ENCODE results near the gene HAVCR1.
"Not testable (repeated sequence)": the region's sequence is repeated elsewhere in the genome, so short reads cannot be mapped to it uniquely, and the experiment has no call there.

The HAVCR1 gene

GRCh38 chr5:157059093-157059539, at the start of gene HAVCR1:
TSS of gene HAVCR1 (minus strand) at chr5:157059116. CDS start at chr5:157057943, 1,173 bp downstream.
- DNase-seq = no peak

GRCh38 chr5:157107508-157107907, 48.6 kb upstream of the HAVCR1 start:
- no peak for DNase-seq

DNA sequence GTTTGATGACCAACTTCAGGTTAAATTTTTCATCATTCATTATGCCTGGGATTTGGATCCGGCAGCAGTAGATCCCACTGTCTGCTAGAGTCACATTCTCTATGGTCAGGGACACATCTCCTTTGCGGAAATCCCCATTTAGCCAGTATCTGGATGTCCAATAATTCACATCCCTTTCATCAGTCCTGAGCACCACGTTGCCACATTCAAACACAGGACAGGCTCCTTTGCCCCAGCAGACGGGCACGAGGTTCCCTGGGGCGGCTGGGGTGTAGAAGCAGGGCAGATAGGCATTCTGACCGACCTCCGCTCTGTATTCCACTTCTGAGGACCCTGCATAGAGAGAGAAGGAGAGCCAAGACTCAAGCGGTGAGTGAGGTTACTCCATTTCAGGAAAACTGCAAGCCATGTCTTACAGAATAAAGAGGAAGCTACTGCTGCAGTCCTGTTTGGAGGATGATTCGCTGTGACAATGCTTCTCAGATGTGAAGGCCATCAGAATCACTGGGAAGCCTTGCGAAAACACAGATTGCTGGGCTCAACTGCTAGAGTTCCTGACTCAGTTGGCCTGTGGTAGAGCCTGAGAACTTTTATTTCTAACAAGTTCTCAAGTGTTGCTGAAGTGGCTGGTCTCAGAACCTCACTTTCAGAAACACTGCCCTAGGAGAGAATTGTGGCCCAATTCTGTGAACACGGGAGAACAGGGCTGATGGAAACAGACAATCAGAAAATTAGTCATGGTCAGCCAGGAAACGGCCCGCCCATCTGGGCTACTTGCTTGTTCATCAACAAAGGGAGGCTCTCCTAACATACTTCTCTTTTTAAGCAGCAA, 47.9 kb upstream of the HAVCR1 start:
- no peak for DNase-seq

DNA sequence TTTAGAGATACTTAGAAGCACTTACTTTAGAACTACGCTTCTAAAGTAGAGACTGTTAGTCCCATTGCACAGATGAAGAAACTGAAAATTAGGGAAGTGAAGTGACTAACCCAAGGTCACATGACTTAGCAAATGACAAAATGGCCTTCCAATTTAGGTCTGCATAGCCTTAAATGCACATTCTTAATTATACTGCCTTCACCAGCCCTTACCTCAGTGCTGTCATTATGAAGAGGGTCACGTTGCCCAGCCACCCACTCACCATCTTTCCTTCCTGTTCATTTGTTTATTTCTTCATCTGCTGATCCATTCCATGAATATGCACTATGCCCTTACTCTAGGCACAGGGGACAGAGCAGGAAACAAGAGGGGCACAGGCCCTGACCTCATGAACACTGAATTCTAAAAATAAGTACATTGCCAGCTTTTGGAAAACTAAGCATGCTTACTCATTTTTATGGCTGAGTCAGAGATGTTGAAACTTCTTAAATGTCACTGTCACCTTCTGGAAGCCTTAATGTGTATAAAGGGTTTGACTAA, 41.3 kb upstream of the HAVCR1 start:
- DNase-seq = no peak

DNA sequence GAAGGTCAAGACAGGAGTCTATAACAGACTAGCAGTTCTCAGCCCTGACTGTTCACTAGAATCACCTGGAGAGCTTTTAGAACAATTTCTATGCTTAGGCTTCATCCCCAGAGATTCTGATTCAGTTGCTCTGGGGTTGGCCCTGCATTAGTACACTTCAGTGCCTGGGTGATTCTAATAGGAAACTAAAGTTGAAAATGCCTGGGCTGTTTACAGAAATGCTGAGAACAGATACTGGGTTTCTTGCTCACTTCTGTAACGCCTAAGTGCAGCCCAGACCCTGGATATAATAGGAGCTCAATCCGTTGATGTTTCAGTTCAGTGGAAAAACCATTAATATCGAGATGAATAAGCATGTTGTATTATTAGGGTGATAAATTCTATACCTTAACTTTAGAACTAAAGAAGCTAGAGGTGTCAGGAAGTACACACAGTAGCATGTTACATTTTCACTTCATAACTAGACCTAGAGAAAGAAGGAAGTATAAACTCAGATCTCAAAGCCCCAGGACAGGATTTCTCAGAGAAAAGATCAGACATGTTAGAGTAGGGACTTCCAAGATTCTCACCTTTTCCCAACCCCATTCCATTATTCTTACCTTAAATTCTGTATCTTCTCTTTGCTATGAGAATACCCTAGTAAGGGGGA, 29.6 kb upstream of the HAVCR1 start:
- no peak for DNase-seq

DNA sequence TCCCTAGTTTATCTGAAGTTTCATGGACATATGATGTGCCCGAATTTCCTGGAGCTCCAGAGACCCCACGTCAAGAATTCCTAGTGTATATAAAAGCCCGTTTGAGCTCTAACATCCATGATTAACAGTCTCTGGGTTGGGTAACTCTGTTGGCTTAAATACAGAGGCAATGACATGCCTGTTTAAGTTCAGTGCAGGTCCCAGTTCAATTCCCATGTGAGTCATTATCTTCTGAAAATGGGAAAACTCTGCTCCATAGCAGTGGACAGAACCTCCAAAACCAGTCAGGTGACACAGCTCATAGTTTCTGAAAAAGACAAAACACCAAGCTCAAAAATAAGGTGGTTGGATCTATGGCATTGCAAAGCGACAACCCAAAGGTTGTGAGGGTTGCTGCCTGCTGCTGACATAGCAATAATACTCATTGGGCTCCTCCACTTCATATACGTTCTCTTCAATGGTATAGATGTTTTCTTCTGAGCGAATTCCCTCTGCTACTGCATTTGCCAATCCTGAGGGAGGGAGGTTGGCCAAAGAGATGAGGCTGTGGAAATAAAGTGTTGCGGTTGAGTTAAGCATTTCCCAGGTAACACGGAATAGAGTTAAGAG, 27.9 kb upstream of the HAVCR1 start:
- no peak for DNase-seq

DNA sequence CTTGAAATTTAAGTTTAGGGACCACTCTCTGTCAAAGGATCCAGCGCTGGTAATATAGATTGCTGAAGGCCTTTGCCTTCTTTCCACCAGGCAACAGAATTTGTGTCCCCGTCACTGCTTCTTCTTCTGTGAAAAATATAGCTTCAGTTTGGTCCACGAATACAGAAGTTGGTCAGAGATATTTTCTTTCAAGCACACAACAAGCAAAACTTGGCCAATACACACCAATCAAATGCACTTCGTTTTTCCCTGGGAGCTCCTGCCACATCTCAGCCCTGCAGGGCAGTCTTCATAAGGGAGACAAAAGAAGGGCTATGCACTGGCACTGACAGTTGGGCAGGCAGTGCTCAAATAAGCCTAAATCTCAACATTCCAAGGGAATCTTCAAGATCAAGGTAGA, 27.0 kb upstream of the HAVCR1 start:
- DNase-seq = no peak

GRCh38 chr5:157080286-157080685, 21.4 kb upstream of the HAVCR1 start:
- DNase-seq = no peak

GRCh38 chr5:157076558-157076957, 17.6 kb upstream of the HAVCR1 start:
- DNase-seq = no peak

DNA sequence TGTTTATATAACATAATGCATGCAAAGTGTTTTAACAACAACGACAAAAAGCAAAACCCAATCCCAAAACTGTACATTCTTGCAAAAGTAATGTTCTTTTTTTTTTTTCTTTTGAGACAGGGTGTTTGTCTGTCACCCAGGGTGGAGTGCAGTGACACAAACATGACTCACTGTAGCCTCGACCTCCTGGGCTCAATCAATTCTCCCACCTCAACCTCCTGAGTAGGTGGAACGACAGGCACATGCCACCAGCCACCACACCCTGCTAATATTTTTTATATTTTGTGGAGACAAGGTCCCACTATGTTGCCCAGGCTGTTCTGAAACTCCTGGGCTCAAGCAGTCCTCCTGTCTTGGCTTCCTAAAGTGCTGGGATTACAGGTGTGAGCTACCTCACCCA, 13.6 kb upstream of the HAVCR1 start:
- DNase-seq = no peak

DNA sequence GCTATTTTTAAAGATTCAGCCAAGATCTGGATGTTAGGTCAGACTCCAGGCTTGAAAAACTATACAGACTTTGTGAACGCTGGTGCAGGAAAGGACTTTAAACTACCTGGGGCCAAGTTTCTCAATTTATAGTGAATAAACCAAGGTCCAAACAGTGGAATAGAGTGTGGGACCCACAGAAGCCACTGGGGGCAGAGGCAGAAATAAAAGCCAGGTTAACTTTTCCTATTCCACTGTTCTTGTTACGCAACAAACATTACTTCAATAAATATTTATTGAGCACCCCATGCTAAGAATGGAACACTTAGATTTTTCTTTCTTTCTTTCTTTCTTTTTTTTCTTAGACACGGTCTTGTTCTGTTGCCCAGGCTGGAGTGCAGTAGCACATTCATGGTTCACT, 11.0 kb upstream of the HAVCR1 start:
- DNase-seq = no peak

DNA sequence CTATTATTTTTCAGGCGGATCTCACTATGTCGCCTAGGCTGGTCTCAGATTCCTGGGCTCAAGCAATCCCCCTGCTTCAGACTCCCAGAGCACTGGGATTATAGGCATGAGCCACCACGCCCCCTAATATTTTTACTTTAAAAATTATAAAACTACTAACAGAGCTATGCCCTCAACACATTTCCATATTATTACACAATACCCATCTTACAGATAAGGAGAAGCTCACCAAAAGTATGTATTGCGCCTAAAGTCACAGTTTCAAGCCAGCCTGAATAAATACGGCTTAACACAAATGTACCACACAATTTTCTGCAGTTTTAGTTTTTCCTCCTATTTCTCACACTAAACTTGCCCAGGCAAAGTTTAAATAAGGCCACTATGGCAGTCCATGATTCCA, 9.9 kb upstream of the HAVCR1 start:
- no peak for DNase-seq

GRCh38 chr5:157068339-157068738, 9.4 kb upstream of the HAVCR1 start:
- DNase-seq = no peak

DNA sequence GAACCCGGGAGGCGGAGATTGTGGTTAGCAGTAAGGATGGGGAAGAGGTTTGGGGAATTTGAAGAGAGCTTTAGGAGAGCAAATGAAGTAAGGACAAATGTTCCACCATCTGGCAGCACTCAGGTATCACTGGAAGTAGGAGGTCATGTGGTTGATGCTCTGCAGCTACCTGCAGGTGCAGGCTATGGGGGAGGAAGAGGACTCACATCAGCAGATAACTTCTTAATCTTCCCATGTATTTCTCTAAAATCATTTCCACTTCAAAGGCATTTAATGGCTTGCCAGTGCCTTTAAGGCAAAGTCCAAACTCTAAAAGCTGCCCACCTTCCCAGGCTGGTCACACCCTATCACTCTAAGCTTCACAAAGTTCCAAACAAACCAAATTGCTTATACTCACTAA, 8.1 kb upstream of the HAVCR1 start:
- no peak for DNase-seq

GRCh38 chr5:157066080-157066479, 7.2 kb upstream of the HAVCR1 start:
- DNase-seq = no peak

- no peak for DNase-seq
Measured at GRCh38 chr5:157063776-157064430, 5.0 kb upstream of the HAVCR1 start.

GRCh38 chr5:157059891-157060290, 975 bp upstream of the HAVCR1 start:
- DNase-seq = no peak

GRCh38 chr5:157057459-157058370, 1.2 kb downstream of the HAVCR1 start:
- DNase-seq = no peak

- DNase-seq = not testable (repeated sequence)
Measured at GRCh38 chr5:157056848-157057247, 2.1 kb downstream of the HAVCR1 start.

DNA sequence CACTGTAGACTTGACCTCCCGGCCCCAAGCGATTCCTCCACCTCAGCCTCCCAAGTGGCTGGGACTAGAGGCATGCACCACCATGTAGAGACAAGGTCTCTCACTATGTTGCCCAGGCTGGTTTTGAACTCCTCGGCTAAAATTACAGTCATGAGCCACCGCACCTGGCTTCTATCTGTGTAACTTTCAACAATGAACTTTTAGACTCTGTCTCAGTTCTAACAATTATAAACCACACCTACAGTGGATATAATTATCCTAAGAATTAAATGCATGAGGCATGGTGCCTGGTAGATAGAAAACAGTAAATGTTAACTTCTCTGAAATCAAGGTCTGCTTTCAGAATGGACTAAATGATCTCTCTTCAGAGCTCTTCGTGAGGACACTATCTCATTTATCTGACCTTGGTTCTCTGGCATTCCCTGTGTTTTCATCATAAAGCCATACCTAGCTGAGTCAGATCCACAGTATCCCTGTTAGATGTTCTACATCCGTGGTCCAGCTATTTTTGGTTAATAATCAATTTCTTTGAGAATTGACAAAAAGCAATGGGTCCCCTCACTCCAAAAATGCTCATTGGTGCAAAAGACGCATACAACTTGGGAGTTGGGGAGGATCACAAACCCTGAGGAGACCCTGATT, 7.2 kb downstream of the HAVCR1 start:
- DNase-seq = no peak

- DNase-seq = no peak
Measured at GRCh38 chr5:157050050-157050449, 8.9 kb downstream of the HAVCR1 start.

DNA sequence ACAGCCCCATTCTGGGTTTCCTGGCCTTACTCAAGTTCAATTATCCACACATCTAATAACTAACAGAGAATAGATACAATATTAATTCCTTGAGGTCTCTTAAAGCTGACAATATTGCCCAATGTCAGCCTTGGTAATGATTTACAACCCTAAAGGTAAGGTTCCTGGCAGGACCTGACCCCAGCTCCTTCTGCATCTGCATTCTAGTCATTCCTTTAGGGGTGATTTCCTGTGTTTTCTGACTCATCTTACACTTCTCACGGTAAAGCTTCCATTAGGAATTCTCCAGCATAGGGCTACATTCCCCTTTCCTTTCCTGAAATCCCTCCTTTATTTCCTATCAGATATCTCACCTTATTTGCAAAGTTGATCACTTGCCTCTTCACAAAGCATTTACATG, 9.3 kb downstream of the HAVCR1 start:
- no peak for DNase-seq
